IMR-90 (cell line): ENCODE measurements around the gene GPX3.

ENCODE experiments used
- BHLHE40 ChIP-seq: fragments of 150-350 bp; IDR thresholded peaks from 2 replicates; pipeline ENCODE4 v1.6.1; 2016; ENCODE audit warnings: mild to moderate bottlenecking, low read depth, low read length
- CEBPB ChIP-seq: IDR thresholded peaks from 2 replicates; pipeline ENCODE4 v1.6.1; 2012; ENCODE audit warnings: low read depth, low read length, improper control_type of control experiment
- CHD1 ChIP-seq: IDR thresholded peaks from 2 replicates; pipeline ENCODE4 v1.6.1; 2012; ENCODE audit warnings: low read depth, low read length, improper control_type of control experiment
- FOS ChIP-seq: fragments of 150-350 bp; IDR thresholded peaks from 2 replicates; pipeline ENCODE4 v1.6.1; 2016; ENCODE audit warnings: low read depth, low read length
- MAZ ChIP-seq: IDR thresholded peaks from 2 replicates; pipeline ENCODE4 v1.6.1; 2012; ENCODE audit warnings: low read depth, mild to moderate bottlenecking, low read length, improper control_type of control experiment, moderate library complexity, borderline replicate concordance
- POLR2A ChIP-seq: IDR thresholded peaks from 2 replicates; pipeline ENCODE4 v1.6.1; 2012; ENCODE audit warnings: mild to moderate bottlenecking, low read depth, low read length
- RAD21 ChIP-seq: IDR thresholded peaks from 2 replicates; pipeline ENCODE4 v1.6.1; 2012; ENCODE audit warnings: low read length, improper control_type of control experiment
- SMC3 ChIP-seq: fragments of 150-350 bp; IDR thresholded peaks from 2 replicates; pipeline ENCODE4 v1.6.1; 2016; ENCODE audit warnings: low read depth, mild to moderate bottlenecking, antibody characterized with exemption, low read length, moderate library complexity
- TF ChIP-seq, protein P1 (sequence below): conservative IDR thresholded peaks from 2 replicates; pipeline ENCODE4 v1.5.1; 2012; ENCODE audit warnings: mild to moderate bottlenecking, low read depth, low read length, improper control_type of control experiment
- TF ChIP-seq, protein P2 (sequence below): fragments of 150-350 bp; IDR thresholded peaks from 2 replicates; pipeline ENCODE4 v1.6.1; 2017; ENCODE audit warnings: mild to moderate bottlenecking, antibody characterized with exemption, low read length, low read depth
- TF ChIP-seq, protein P3 (sequence below): fragments of 150-350 bp; IDR thresholded peaks from 2 replicates; pipeline ENCODE4 v1.6.1; 2016; ENCODE audit warnings: low read depth, mild to moderate bottlenecking, low read length, moderate library complexity, borderline replicate concordance

GRCh38 chr5:151054709-151055108, 34.3 kb downstream of the GPX3 start:
- no peak for TF ChIP-seq POLR2A
- TF ChIP-seq, protein P1, sequence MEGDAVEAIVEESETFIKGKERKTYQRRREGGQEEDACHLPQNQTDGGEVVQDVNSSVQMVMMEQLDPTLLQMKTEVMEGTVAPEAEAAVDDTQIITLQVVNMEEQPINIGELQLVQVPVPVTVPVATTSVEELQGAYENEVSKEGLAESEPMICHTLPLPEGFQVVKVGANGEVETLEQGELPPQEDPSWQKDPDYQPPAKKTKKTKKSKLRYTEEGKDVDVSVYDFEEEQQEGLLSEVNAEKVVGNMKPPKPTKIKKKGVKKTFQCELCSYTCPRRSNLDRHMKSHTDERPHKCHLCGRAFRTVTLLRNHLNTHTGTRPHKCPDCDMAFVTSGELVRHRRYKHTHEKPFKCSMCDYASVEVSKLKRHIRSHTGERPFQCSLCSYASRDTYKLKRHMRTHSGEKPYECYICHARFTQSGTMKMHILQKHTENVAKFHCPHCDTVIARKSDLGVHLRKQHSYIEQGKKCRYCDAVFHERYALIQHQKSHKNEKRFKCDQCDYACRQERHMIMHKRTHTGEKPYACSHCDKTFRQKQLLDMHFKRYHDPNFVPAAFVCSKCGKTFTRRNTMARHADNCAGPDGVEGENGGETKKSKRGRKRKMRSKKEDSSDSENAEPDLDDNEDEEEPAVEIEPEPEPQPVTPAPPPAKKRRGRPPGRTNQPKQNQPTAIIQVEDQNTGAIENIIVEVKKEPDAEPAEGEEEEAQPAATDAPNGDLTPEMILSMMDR: no peak
- TF ChIP-seq, protein P2, sequence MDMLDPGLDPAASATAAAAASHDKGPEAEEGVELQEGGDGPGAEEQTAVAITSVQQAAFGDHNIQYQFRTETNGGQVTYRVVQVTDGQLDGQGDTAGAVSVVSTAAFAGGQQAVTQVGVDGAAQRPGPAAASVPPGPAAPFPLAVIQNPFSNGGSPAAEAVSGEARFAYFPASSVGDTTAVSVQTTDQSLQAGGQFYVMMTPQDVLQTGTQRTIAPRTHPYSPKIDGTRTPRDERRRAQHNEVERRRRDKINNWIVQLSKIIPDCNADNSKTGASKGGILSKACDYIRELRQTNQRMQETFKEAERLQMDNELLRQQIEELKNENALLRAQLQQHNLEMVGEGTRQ: no peak
- TF ChIP-seq FOS: no peak
- TF ChIP-seq, protein P3, sequence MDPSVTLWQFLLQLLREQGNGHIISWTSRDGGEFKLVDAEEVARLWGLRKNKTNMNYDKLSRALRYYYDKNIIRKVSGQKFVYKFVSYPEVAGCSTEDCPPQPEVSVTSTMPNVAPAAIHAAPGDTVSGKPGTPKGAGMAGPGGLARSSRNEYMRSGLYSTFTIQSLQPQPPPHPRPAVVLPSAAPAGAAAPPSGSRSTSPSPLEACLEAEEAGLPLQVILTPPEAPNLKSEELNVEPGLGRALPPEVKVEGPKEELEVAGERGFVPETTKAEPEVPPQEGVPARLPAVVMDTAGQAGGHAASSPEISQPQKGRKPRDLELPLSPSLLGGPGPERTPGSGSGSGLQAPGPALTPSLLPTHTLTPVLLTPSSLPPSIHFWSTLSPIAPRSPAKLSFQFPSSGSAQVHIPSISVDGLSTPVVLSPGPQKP: no peak
- no peak for TF ChIP-seq BHLHE40
- TF ChIP-seq CEBPB: no peak
- TF ChIP-seq MAZ: no peak
- TF ChIP-seq RAD21: no peak
- TF ChIP-seq SMC3: no peak
- no peak for TF ChIP-seq CHD1
